A204.1 (cell line): Measurements from ENCODE around the gene AASDH.

Source experiments
- FAIRE-seq: peaks from 2 replicates; lab custom pipeline; 2012; peaks lifted over from hg19 to GRCh38; lab: Jason Lieb, UNC

AASDH gene

GRCh38 chr4:56387023-56388001 is at the start of gene AASDH:
TSS of gene AASDH (minus strand) at chr4:56387491. CDS start at chr4:56384299, 3,192 bp downstream.
- FAIRE-seq, result peak; percentile 74

GRCh38 chr4:56435140-56435926 is 48.0 kb upstream of the AASDH start, which contains the start of gene PPAT:
TSS of gene PPAT (minus strand) at chr4:56435615. CDS start at chr4:56435477, 138 bp downstream.
- FAIRE-seq, result peak; percentile 97

- FAIRE-seq, result no peak
Observed at GRCh38 chr4:56434599-56435139, 47.4 kb upstream of the AASDH start.

GRCh38 chr4:56433280-56433679 is 46.0 kb upstream of the AASDH start:
- no peak for FAIRE-seq

GRCh38 chr4:56430203-56430602 is 42.9 kb upstream of the AASDH start:
- FAIRE-seq, result no peak

GRCh38 chr4:56427179-56427578 is 39.9 kb upstream of the AASDH start:
- FAIRE-seq, result no peak

- FAIRE-seq, result no peak
Observed at GRCh38 chr4:56426273-56426672, 39.0 kb upstream of the AASDH start.

- FAIRE-seq, result no peak
Observed at GRCh38 chr4:56425518-56425917, 38.2 kb upstream of the AASDH start.

GRCh38 chr4:56424697-56425514 is 37.6 kb upstream of the AASDH start:
- peak; percentile 90 for FAIRE-seq

GRCh38 chr4:56424176-56424575 is 36.9 kb upstream of the AASDH start:
- no peak for FAIRE-seq

GRCh38 chr4:56417396-56417795 is 30.1 kb upstream of the AASDH start:
- FAIRE-seq, result no peak

GRCh38 chr4:56416349-56416748 is 29.1 kb upstream of the AASDH start:
- peak; percentile 6 for FAIRE-seq

GRCh38 chr4:56414135-56414670 is 26.9 kb upstream of the AASDH start:
- FAIRE-seq, result no peak

GRCh38 chr4:56410247-56411062 is 23.2 kb upstream of the AASDH start:
- peak; percentile 93 for FAIRE-seq

- no peak for FAIRE-seq
Observed at GRCh38 chr4:56409511-56410090, 22.3 kb upstream of the AASDH start.

GRCh38 chr4:56408978-56409377 is 21.7 kb upstream of the AASDH start:
- no peak for FAIRE-seq

- no peak for FAIRE-seq
Observed at GRCh38 chr4:56406151-56406550, 18.9 kb upstream of the AASDH start.

- no peak for FAIRE-seq
Observed at GRCh38 chr4:56405016-56405415, 17.7 kb upstream of the AASDH start.

- no peak for FAIRE-seq
Observed at GRCh38 chr4:56400560-56400959, 13.3 kb upstream of the AASDH start.

- FAIRE-seq, result no peak
Observed at GRCh38 chr4:56391270-56391669, 4.0 kb upstream of the AASDH start.
